ENCODE data around the gene MAPK8. TPM values are rescaled to one million over a fixed set of nuclear protein-coding genes. Genes with fewer than 3 reads are reported as not detected.

Gene MAPK8
- total RNA-seq, 4 donors from 2014 or later, result 27.4 to 43.5 (median 36.5) TPM

GRCh38 chr10:48300556-48300955 lies 5.9 kb upstream of the MAPK8 start:
- Histone ChIP-seq H3K4me1 (no peaks in the 10 kb centered on the region), H3K9me3 (no peaks in the 10 kb centered on the region), H3K4me3 (no peak overlapping the region), H3K36me3 (no peaks in the 10 kb centered on the region), H3K27me3 (no peaks in the 10 kb centered on the region), H3K27ac (no peak overlapping the region)
- TF ChIP-seq POLR2A (IDR thresholded peaks at IDR 0.05), result no peak
- no peak for DNase-seq
- intact Hi-C loops (cut with DNase I), result no loop called here
- 86% methylated on average over 2 of the region's 2 CpGs; no CpG with 5 or more reads in 1 of the 2 donors for WGBS, 2 donors

- intact Hi-C loops (cut with DNase I), result no loop called here
- no peak overlapping the region for H3K27ac ChIP-seq
- WGBS, 2 donors, result 79 to 88% methylated on average over 7 to 8 of the region's 8 CpGs
- peaks cover 2 to 12% (median 3%) of the 10 kb centered on the region in 3 donors for H3K4me1 ChIP-seq
- no peaks in the 10 kb centered on the region for H3K27me3 ChIP-seq
- no peak for TF ChIP-seq POLR2A (IDR thresholded peaks at IDR 0.05)
- H3K36me3 ChIP-seq, result no peaks in the 10 kb centered on the region
- no peak for DNase-seq
- H3K4me3 ChIP-seq, result no peak overlapping the region
- no peaks in the 10 kb centered on the region for H3K9me3 ChIP-seq
Observed at GRCh38 chr10:48302515-48303476, 3.7 kb upstream of the MAPK8 start.

GRCh38 chr10:48305905-48306264 lies 592 bp upstream of the MAPK8 start:
- Histone ChIP-seq H3K27me3 (no peaks in the 10 kb centered on the region), H3K4me1 (peaks cover 5 to 37% (median 6%) of the 10 kb centered on the region in 3 donors), H3K36me3 (no peaks in the 10 kb centered on the region), H3K4me3 (peak overlapping the region; percentile 72 to 99 (median 90)), H3K9me3 (no peaks in the 10 kb centered on the region), H3K27ac (peak overlapping the region; percentile 88 to 98 (median 97))
- intact Hi-C loops (cut with DNase I), result no loop called here
- DNase-seq, result no peak
- 60 to 61% methylated on average over 9 of the region's 9 CpGs for WGBS, 2 donors
- TF ChIP-seq CTCF (IDR thresholded peaks at IDR 0.05) (no peak), POLR2A (IDR thresholded peaks at IDR 0.05) (no peak)

GRCh38 chr10:48306870-48307710 lies 613 bp downstream of the MAPK8 start:
- H3K4me3 ChIP-seq, result peak overlapping the region; percentile 72 to 99 (median 90)
- no peaks in the 10 kb centered on the region for H3K36me3 ChIP-seq
- TF ChIP-seq CTCF (IDR thresholded peaks at IDR 0.05), result no peak
- intact Hi-C loops (cut with DNase I), result no loop called here
- no peak for DNase-seq
- no peaks in the 10 kb centered on the region for H3K9me3 ChIP-seq
- H3K27me3 ChIP-seq, result no peaks in the 10 kb centered on the region
- H3K4me1 ChIP-seq, result peaks cover 5 to 44% (median 6%) of the 10 kb centered on the region in 3 donors
- WGBS, 2 donors, result 2 to 5% methylated on average over 6 to 9 of the region's 70 CpGs
- H3K27ac ChIP-seq, result peak overlapping the region; percentile 88 to 98 (median 97)

GRCh38 chr10:48307711-48308018 lies 1.2 kb downstream of the MAPK8 start:
- no peaks in the 10 kb centered on the region for H3K27me3 ChIP-seq
- no peak for TF ChIP-seq POLR2A (IDR thresholded peaks at IDR 0.05)
- TF ChIP-seq CTCF (IDR thresholded peaks at IDR 0.05), result no peak
- H3K36me3 ChIP-seq, result no peaks in the 10 kb centered on the region
- intact Hi-C loops (cut with DNase I), result no loop called here
- no peaks in the 10 kb centered on the region for H3K9me3 ChIP-seq
- H3K4me1 ChIP-seq, result peaks cover 5 to 47% (median 6%) of the 10 kb centered on the region in 3 donors
- 13 to 18% methylated on average over 3 of the region's 3 CpGs for WGBS, 2 donors
- DNase-seq, result no peak
- peak overlapping the region in 3 of 4 donors; percentile 72 to 99 (median 92) for H3K4me3 ChIP-seq
- H3K27ac ChIP-seq, result peak overlapping the region in 2 of 4 donors; percentile 88 to 98
